GM12891 (cell line): ENCODE data around the gene SLC22A23.

ENCODE experiments used
- PAX5 ChIP-seq: IDR thresholded peaks from 2 replicates; pipeline ENCODE4 v1.6.1; 2011; ENCODE audit warnings: low read length, moderate library complexity, mild to moderate bottlenecking; ENCODE audit not compliant: insufficient read depth, severe bottlenecking
- POLR2A ChIP-seq: IDR thresholded peaks from 2 replicates; pipeline ENCODE4 v1.6.1; 2011; ENCODE audit warnings: low read depth, low read length, control low read depth
- POLR2AphosphoS5 ChIP-seq: IDR thresholded peaks from 2 replicates; pipeline ENCODE4 v1.6.1; 2011; ENCODE audit warnings: low read depth, low read length, control low read depth
- POU2F2 ChIP-seq: IDR thresholded peaks from 2 replicates; pipeline ENCODE4 v1.6.1; 2011; ENCODE audit warnings: low read depth, mild to moderate bottlenecking, control low read depth, low read length, moderate library complexity
- SPI1 ChIP-seq: IDR thresholded peaks from 2 replicates; pipeline ENCODE4 v1.6.1; 2011; ENCODE audit warnings: low read depth, low read length, control low read depth
- TAF1 ChIP-seq: IDR thresholded peaks from 2 replicates; pipeline ENCODE4 v1.6.1; 2011; ENCODE audit warnings: low read depth, low read length, control low read depth

DNA sequence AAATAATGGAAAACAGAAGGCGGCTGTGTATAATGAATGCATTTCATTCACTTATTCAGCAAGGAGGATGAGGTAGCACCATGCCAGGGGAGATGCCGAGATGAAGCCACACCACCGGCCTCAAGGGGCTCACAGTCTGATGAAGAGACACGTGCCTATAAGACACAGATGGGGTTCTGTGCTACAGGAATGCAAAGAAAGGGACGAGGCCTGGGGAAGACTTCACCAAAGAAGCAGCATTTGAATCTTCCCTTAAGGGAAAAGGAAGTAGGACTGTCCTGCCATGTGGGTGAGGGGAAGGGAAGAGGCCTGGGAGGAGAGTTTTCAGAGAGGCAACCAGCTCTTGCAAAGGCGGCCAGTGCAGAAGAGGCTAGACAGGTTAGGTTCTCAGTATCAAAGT lies 99.2 kb downstream of the SLC22A23 start:
- TF ChIP-seq POLR2A (no peak), TAF1 (no peak), POU2F2 (no peak), POLR2AphosphoS5 (no peak), SPI1 (no peak), PAX5 (no peak)
